IPS-15b (cell line): ENCODE results near the gene ZDHHC14.
"Not testable (repeated sequence)": the region's sequence is repeated elsewhere in the genome, so short reads cannot be mapped to it uniquely, and the experiment has no call there.

ENCODE experiments used
- H3K27me3 ChIP-seq: one replicate; pipeline ENCODE4 v1.6.1; 2013; ENCODE audit warnings: low read length; ENCODE audit not compliant: control insufficient read depth, insufficient read depth
- H3K36me3 ChIP-seq: one replicate; pipeline ENCODE4 v1.6.1; 2013; ENCODE audit warnings: low read length; ENCODE audit not compliant: control insufficient read depth, insufficient read depth
- H3K4me1 ChIP-seq: one replicate; pipeline ENCODE4 v1.6.1; 2013; ENCODE audit warnings: mild to moderate bottlenecking, low read length; ENCODE audit not compliant: control insufficient read depth, insufficient read depth
- H3K4me3 ChIP-seq: one replicate; pipeline ENCODE4 v1.5.1; 2013; ENCODE audit warnings: low read depth, low read length
- H3K9ac ChIP-seq: one replicate; pipeline ENCODE4 v1.6.1; 2013; ENCODE audit warnings: low read depth, mild to moderate bottlenecking, low read length
- H3K9me3 ChIP-seq: one replicate; pipeline ENCODE4 v1.6.1; 2013; ENCODE audit warnings: mild to moderate bottlenecking, low read length; ENCODE audit not compliant: control insufficient read depth, insufficient read depth

Gene ZDHHC14

GRCh38 chr6:157720964-157721363, 340.0 kb downstream of the ZDHHC14 start:
- H3K36me3 ChIP-seq, H3K9me3 ChIP-seq, H3K9ac ChIP-seq: not testable (repeated sequence)

GRCh38 chr6:157721426-157721825, 340.4 kb downstream of the ZDHHC14 start:
- Histone ChIP-seq H3K4me1 (no peaks in the 10 kb centered on the region), H3K9me3 (no peaks in the 10 kb centered on the region), H3K27me3 (no peaks in the 10 kb centered on the region), H3K36me3 (no peaks in the 10 kb centered on the region), H3K4me3 (no peak overlapping the region), H3K9ac (no peak overlapping the region)

More at GRCh38 chr6:157720964-157721363, 340.0 kb downstream of the ZDHHC14 start:
- H3K27me3 ChIP-seq, H3K4me1 ChIP-seq, H3K4me3 ChIP-seq: not testable (repeated sequence)

- no peaks in the 10 kb centered on the region for H3K27me3 ChIP-seq
- no peaks in the 10 kb centered on the region for H3K36me3 ChIP-seq
- no peak overlapping the region for H3K4me3 ChIP-seq
- no peak overlapping the region for H3K9ac ChIP-seq
- no peaks in the 10 kb centered on the region for H3K4me1 ChIP-seq
- H3K9me3 ChIP-seq: no peaks in the 10 kb centered on the region
These were observed 340.8 kb downstream of the ZDHHC14 start for GRCh38 chr6:157721830-157722229.

GRCh38 chr6:157723376-157723775, 342.4 kb downstream of the ZDHHC14 start:
- H3K9me3 ChIP-seq: no peaks in the 10 kb centered on the region
- no peaks in the 10 kb centered on the region for H3K36me3 ChIP-seq
- no peaks in the 10 kb centered on the region for H3K27me3 ChIP-seq
- no peaks in the 10 kb centered on the region for H3K4me1 ChIP-seq
- no peak overlapping the region for H3K9ac ChIP-seq
- H3K4me3 ChIP-seq: no peak overlapping the region

- Histone ChIP-seq H3K36me3 (no peaks in the 10 kb centered on the region), H3K4me3 (no peak overlapping the region), H3K27me3 (no peaks in the 10 kb centered on the region), H3K9me3 (no peaks in the 10 kb centered on the region), H3K4me1 (no peaks in the 10 kb centered on the region), H3K9ac (no peak overlapping the region)
These were observed 343.3 kb downstream of the ZDHHC14 start for GRCh38 chr6:157724138-157724820.

- Histone ChIP-seq H3K36me3 (no peaks in the 10 kb centered on the region), H3K9ac (no peak overlapping the region), H3K4me1 (no peaks in the 10 kb centered on the region), H3K9me3 (no peaks in the 10 kb centered on the region), H3K4me3 (no peak overlapping the region), H3K27me3 (no peaks in the 10 kb centered on the region)
These were observed 344.2 kb downstream of the ZDHHC14 start for GRCh38 chr6:157724960-157725741.

- no peaks in the 10 kb centered on the region for H3K36me3 ChIP-seq
- no peaks in the 10 kb centered on the region for H3K9me3 ChIP-seq
- H3K27me3 ChIP-seq: no peaks in the 10 kb centered on the region
- H3K4me3 ChIP-seq: no peak overlapping the region
- H3K9ac ChIP-seq: no peak overlapping the region
- no peaks in the 10 kb centered on the region for H3K4me1 ChIP-seq
These were observed 344.8 kb downstream of the ZDHHC14 start for GRCh38 chr6:157725836-157726235.

GRCh38 chr6:157726892-157727628, 346.1 kb downstream of the ZDHHC14 start:
- H3K4me1 ChIP-seq: no peaks in the 10 kb centered on the region
- no peak overlapping the region for H3K9ac ChIP-seq

More at GRCh38 chr6:157726892-157727628, 346.1 kb downstream of the ZDHHC14 start:
- Histone ChIP-seq H3K4me3 (no peak overlapping the region), H3K27me3 (no peaks in the 10 kb centered on the region), H3K9me3 (no peaks in the 10 kb centered on the region), H3K36me3 (no peaks in the 10 kb centered on the region)
